Measurements from ENCODE around the gene MAG. TPM values are rescaled to one million over a fixed set of nuclear protein-coding genes. Genes with fewer than 3 reads are reported as not detected.

MAG gene
- total RNA-seq, 4 donors from 2014 or later: not detected

- Histone ChIP-seq H3K4me1 (no peaks in the 10 kb centered on the region), H3K27ac (no peak overlapping the region), H3K9me3 (no peaks in the 10 kb centered on the region), H3K4me3 (no peak overlapping the region), H3K36me3 (no peaks in the 10 kb centered on the region), H3K27me3 (no peaks in the 10 kb centered on the region)
- WGBS, 2 donors (ENCODE audit: low coverage in 1 of 2): 58 to 82% methylated on average over 2 to 6 of the region's 6 CpGs
- in situ Hi-C loops (cut with MboI; ENCODE audit: low pct_ligation_motif_present in 1 of 4, low pct_unique_long_range_greater_than_20kb in 1 of 4, low sequenced_read_pairs in 3 of 4) (no loop called here), intact Hi-C loops (cut with DNase I; ENCODE audit: low total_unique reads) (no loop called here)
- TF ChIP-seq POLR2AphosphoS5 (IDR thresholded peaks at IDR 0.05): no peak
- no peak for DNase-seq
These were observed 11.5 kb downstream of the MAG start for GRCh38 chr19:35303357-35303915.

DNA sequence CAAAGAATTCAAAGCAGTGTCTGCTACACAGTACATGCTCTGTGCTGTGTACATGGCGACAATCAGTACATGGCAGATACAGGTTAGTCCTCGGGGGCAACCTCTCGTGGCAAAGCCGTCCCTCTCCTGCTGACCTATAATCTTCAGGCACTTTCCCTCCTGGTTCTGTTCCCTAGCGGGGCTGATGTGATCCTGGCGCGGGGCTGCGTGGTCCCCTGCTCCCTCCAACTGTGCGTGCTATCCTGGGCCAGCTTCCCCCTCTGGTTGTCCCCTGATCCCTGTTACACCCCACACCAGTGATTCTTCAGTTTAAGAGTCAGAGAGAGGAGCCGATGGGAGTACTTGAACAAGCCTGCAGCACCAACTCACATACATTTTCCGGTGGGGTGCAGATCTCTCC lies 12.1 kb downstream of the MAG start:
- no peak for TF ChIP-seq EP300 (IDR thresholded peaks at IDR 0.05; ENCODE audit: low read depth)
- TF ChIP-seq, protein P1, sequence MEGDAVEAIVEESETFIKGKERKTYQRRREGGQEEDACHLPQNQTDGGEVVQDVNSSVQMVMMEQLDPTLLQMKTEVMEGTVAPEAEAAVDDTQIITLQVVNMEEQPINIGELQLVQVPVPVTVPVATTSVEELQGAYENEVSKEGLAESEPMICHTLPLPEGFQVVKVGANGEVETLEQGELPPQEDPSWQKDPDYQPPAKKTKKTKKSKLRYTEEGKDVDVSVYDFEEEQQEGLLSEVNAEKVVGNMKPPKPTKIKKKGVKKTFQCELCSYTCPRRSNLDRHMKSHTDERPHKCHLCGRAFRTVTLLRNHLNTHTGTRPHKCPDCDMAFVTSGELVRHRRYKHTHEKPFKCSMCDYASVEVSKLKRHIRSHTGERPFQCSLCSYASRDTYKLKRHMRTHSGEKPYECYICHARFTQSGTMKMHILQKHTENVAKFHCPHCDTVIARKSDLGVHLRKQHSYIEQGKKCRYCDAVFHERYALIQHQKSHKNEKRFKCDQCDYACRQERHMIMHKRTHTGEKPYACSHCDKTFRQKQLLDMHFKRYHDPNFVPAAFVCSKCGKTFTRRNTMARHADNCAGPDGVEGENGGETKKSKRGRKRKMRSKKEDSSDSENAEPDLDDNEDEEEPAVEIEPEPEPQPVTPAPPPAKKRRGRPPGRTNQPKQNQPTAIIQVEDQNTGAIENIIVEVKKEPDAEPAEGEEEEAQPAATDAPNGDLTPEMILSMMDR (IDR thresholded peaks at IDR 0.05): no peak
- no peak for TF ChIP-seq POLR2AphosphoS5 (IDR thresholded peaks at IDR 0.05)
- no peak for TF ChIP-seq POLR2A (IDR thresholded peaks at IDR 0.05)
- no peaks in the 10 kb centered on the region for H3K9me3 ChIP-seq
- H3K36me3 ChIP-seq: no peaks in the 10 kb centered on the region
- 85 to 100% methylated on average over 2 to 11 of the region's 11 CpGs for WGBS, 2 donors (ENCODE audit: low coverage in 1 of 2)
- intact Hi-C loops (cut with DNase I; ENCODE audit: low total_unique reads) (no loop called here), in situ Hi-C loops (cut with MboI; ENCODE audit: low pct_ligation_motif_present in 1 of 4, low pct_unique_long_range_greater_than_20kb in 1 of 4, low sequenced_read_pairs in 3 of 4) (no loop called here)
- no peaks in the 10 kb centered on the region for H3K4me1 ChIP-seq
- H3K27me3 ChIP-seq: no peaks in the 10 kb centered on the region
- no peak overlapping the region for H3K4me3 ChIP-seq
- no peak for DNase-seq
- no peak overlapping the region for H3K27ac ChIP-seq

DNA sequence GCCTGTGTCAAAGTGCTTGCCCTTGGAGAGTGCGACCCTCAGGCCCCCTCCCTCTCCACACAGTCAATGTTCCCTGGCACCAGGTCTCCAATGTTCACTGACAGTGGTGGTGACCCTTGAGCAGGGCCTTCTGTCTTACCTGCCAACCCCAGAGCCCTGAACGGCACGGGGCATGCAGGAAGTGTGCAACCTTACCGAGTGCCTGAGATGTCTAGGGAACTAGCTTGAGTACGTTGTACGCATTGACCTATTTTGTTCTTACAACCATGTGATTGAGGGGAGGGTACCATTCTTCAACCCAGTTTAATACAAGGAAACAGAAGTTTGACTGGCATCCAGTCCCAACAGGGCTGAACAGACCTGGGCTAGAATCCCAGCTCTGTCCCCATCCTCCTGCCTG lies 13.2 kb downstream of the MAG start:
- WGBS, 2 donors (ENCODE audit: low coverage in 1 of 2): 90% methylated on average over 6 of the region's 6 CpGs; no CpG with 5 or more reads in 1 of the 2 donors
- Histone ChIP-seq H3K4me1 (no peaks in the 10 kb centered on the region), H3K36me3 (no peaks in the 10 kb centered on the region), H3K27ac (no peak overlapping the region), H3K4me3 (no peak overlapping the region), H3K27me3 (no peaks in the 10 kb centered on the region), H3K9me3 (no peaks in the 10 kb centered on the region)
- TF ChIP-seq POLR2AphosphoS5 (IDR thresholded peaks at IDR 0.05): no peak
- no peak for TF ChIP-seq POLR2A (IDR thresholded peaks at IDR 0.05)
- no peak for DNase-seq
- intact Hi-C loops (cut with DNase I; ENCODE audit: low total_unique reads): loop anchor here (1.0 kb wide), 1 partner anchor 24 kb away; no protein-coding TSS in a partner anchor
- in situ Hi-C loops (cut with MboI; ENCODE audit: low pct_ligation_motif_present in 1 of 4, low pct_unique_long_range_greater_than_20kb in 1 of 4, low sequenced_read_pairs in 3 of 4): no loop called here

DNA sequence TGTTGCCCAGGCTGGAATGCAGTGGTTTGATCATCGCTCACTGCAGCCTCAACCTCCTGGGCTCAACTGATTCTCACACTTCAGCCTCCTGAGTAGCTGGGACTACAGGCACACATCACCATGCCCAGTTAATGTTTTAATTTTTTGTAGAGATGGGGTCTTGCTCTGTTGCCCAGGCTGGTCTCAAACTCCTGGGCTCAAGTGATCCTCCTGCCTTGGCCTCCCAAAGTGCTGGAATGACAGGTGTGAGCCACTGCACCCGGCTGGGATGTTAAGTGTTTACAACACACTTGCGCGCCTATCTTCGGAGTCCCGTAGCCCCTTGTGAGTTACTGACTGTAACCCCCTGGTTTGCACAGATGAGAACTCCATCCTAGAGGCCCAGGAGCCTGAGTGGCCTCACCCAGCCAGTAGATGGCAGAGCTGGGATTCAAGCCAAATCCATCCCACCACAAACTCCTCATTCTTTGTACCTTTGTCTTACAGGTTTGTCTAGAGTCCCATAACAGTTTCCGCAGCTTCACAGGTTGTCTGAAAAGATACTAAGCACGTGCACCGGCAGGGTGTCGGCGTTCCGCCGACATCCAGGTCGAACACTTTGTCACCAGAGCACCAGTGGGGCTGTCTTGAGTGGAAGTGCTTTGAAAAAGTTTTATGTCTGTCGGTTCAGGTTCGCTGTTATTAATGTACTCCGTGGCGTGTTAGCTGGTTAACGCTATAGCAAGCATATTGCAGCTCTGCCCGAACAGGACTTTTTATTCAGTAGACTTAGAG lies 14.7 kb downstream of the MAG start:
- WGBS, 2 donors (ENCODE audit: low coverage in 1 of 2): 85% methylated on average over 20 of the region's 20 CpGs; no CpG with 5 or more reads in 1 of the 2 donors
- Histone ChIP-seq H3K36me3 (no peaks in the 10 kb centered on the region), H3K27me3 (no peaks in the 10 kb centered on the region), H3K4me1 (no peaks in the 10 kb centered on the region), H3K9me3 (no peaks in the 10 kb centered on the region), H3K4me3 (no peak overlapping the region), H3K27ac (no peak overlapping the region)
- in situ Hi-C loops (cut with MboI; ENCODE audit: low pct_ligation_motif_present in 1 of 4, low pct_unique_long_range_greater_than_20kb in 1 of 4, low sequenced_read_pairs in 3 of 4) (no loop called here), intact Hi-C loops (cut with DNase I; ENCODE audit: low total_unique reads) (no loop called here)
- no peak for DNase-seq
- TF ChIP-seq POLR2A (IDR thresholded peaks at IDR 0.05): no peak
- TF ChIP-seq EP300 (IDR thresholded peaks at IDR 0.05; ENCODE audit: low read depth): no peak
- TF ChIP-seq, protein P1 (IDR thresholded peaks at IDR 0.05): no peak
- no peak for TF ChIP-seq POLR2AphosphoS5 (IDR thresholded peaks at IDR 0.05)

- H3K9me3 ChIP-seq: no peaks in the 10 kb centered on the region
- no peak for TF ChIP-seq POLR2AphosphoS5 (IDR thresholded peaks at IDR 0.05)
- TF ChIP-seq EP300 (IDR thresholded peaks at IDR 0.05; ENCODE audit: low read depth): no peak
- TF ChIP-seq POLR2A (IDR thresholded peaks at IDR 0.05): no peak
- TF ChIP-seq, protein P1 (IDR thresholded peaks at IDR 0.05): no peak
- in situ Hi-C loops (cut with MboI; ENCODE audit: low pct_ligation_motif_present in 1 of 4, low pct_unique_long_range_greater_than_20kb in 1 of 4, low sequenced_read_pairs in 3 of 4) (no loop called here), intact Hi-C loops (cut with DNase I; ENCODE audit: low total_unique reads) (no loop called here)
- no peaks in the 10 kb centered on the region for H3K36me3 ChIP-seq
- DNase-seq: no peak
- no peaks in the 10 kb centered on the region for H3K4me1 ChIP-seq
- WGBS, 2 donors (ENCODE audit: low coverage in 1 of 2): 67 to 71% methylated on average over 8 to 10 of the region's 10 CpGs
- no peak overlapping the region for H3K4me3 ChIP-seq
- no peaks in the 10 kb centered on the region for H3K27me3 ChIP-seq
- H3K27ac ChIP-seq: no peak overlapping the region
These were observed 16.0 kb downstream of the MAG start for GRCh38 chr19:35307931-35308330.

Measured in transverse colon (tissue), 4 donors.